SK-N-MC (cell line): ENCODE results near the gene DDX31.

Source experiments
- DNase-seq: peaks from one replicate; pipeline ENCODE4 v3.0.0-alpha.2; 2011; ENCODE audit warnings: low read depth, low spot score
- H3K27ac ChIP-seq: fragments of 200-600 bp; sonication (generic); 2 replicates; pipeline ENCODE4 v1.5.1; 2016; ENCODE audit warnings: mixed run types
- H3K36me3 ChIP-seq: fragments of 200-600 bp; sonication (generic); 2 replicates; pipeline ENCODE4 v1.6.1; 2017; ENCODE audit warnings: antibody characterized with exemption, low read length, mixed read lengths; ENCODE audit not compliant: insufficient read depth
- H3K4me3 ChIP-seq: fragments of 200-600 bp; sonication (generic); 2 replicates; pipeline ENCODE4 v1.5.1; 2016
- H3K9ac ChIP-seq: fragments of 200-600 bp; sonication (generic); 2 replicates; pipeline ENCODE4 v1.8.0; 2017; ENCODE audit warnings: mixed run types, mixed read lengths; ENCODE audit not compliant: insufficient read length
- H3K9me3 ChIP-seq: fragments of 200-600 bp; sonication (generic); 2 replicates; pipeline ENCODE4 v1.6.1; 2017; ENCODE audit warnings: low read depth, mild to moderate bottlenecking, antibody characterized with exemption, low read length, moderate library complexity, mixed read lengths
- EZH2 ChIP-seq: fragments of 200-600 bp; sonication (generic); IDR thresholded peaks from one replicate; pipeline ENCODE4 v1.6.1; 2017; ENCODE audit warnings: antibody characterized with exemption
- FOXP2 ChIP-seq: optimal IDR thresholded peaks from 2 replicates; pipeline ENCODE3; 2011; ENCODE audit warnings: mild to moderate bottlenecking, moderate library complexity; ENCODE audit not compliant: insufficient read depth; ENCODE audit errors: extremely low read length, control extremely low read depth
- POLR2AphosphoS5 ChIP-seq: IDR thresholded peaks from 2 replicates; pipeline ENCODE4 v1.6.1; 2012; ENCODE audit warnings: mild to moderate bottlenecking, low read depth, low read length, borderline replicate concordance

Gene DDX31

GRCh38 chr9:132708769-132709430 lies 39.1 kb upstream of the DDX31 start:
- TF ChIP-seq EZH2, result no peak
- no peaks in the 10 kb centered on the region for H3K36me3 ChIP-seq
- H3K9me3 ChIP-seq, result no peaks in the 10 kb centered on the region
- H3K4me3 ChIP-seq, result no peak overlapping the region
- H3K9ac ChIP-seq, result no peak overlapping the region
- no peak overlapping the region for H3K27ac ChIP-seq
- no peak for DNase-seq

GRCh38 chr9:132708239-132708638 lies 38.5 kb upstream of the DDX31 start:
- H3K36me3 ChIP-seq, result no peaks in the 10 kb centered on the region

DNA sequence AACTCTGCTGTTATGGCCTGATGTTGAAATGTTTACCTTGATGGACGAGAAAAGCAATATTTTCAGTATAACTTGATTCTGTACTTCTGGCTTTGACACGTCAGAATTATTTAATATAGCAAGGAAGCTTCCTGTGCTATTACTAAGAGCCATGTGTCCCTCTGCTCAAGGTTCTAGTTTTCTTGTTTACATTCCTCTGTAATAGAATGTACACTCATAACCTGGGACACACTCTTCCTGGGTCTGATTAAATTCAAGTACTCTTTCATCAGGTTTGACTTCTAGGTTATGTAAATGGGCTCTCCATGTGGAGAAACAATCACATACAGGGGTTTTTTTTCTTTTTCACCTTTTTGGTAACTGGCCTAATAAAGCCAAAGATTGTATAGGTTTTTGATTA lies 33.6 kb upstream of the DDX31 start:
- Histone ChIP-seq H3K27ac (no peak overlapping the region), H3K9ac (no peak overlapping the region), H3K9me3 (no peaks in the 10 kb centered on the region), H3K36me3 (no peaks in the 10 kb centered on the region), H3K4me3 (no peak overlapping the region)
- no peak for DNase-seq
- TF ChIP-seq POLR2AphosphoS5 (no peak), EZH2 (no peak), FOXP2 (no peak)

More at GRCh38 chr9:132708239-132708638, 38.5 kb upstream of the DDX31 start:
- no peak overlapping the region for H3K27ac ChIP-seq
- H3K4me3 ChIP-seq, result no peak overlapping the region
- no peak overlapping the region for H3K9ac ChIP-seq
- no peak for TF ChIP-seq POLR2AphosphoS5
- TF ChIP-seq EZH2, result no peak
- no peak for TF ChIP-seq FOXP2
- no peaks in the 10 kb centered on the region for H3K9me3 ChIP-seq
- no peak for DNase-seq

DNA sequence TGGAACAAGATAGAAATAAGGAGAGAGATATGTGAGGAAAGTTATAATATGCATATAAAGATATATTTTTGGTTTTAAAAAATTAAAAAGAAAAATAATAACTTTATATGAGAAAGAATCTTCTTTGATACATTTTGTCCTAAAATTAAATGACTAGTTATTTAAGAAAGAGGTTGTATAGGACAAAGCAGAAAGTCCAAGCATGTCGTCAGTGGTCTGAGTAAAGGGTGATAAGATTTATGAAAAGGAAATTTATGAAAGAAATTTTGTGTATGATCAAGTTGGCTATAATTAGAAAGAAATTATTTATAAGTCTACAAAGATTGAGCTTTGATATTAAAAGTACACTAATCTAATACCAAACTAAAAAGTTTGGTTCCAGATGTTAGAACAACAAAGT lies 32.5 kb upstream of the DDX31 start:
- DNase-seq, result no peak
- Histone ChIP-seq H3K9ac (no peak overlapping the region), H3K36me3 (no peaks in the 10 kb centered on the region), H3K27ac (no peak overlapping the region), H3K9me3 (peaks cover 4% of the 10 kb centered on the region; the same call in 1 of the 2 replicates), H3K4me3 (no peak overlapping the region)
- no peak for TF ChIP-seq EZH2
- no peak for TF ChIP-seq POLR2AphosphoS5
- no peak for TF ChIP-seq FOXP2

DNA sequence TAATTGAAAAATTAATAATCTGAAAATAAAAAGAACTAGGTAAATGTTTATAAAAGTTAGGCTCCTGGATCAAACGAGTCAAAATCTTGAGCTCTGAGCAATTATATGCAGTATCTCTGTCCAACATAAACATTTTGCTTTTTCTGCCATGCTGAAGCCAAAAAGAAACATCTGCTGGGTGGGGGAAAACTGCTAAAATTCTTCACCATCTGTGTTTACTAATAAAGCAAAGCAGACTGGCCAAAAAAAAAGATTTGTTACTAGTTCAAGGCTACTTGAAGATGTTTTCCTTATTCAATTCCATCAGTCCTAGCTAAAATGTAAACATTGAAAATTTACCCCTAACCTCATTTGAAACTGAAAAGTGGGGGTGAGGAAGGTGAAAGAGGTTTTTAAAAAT lies 30.2 kb upstream of the DDX31 start:
- H3K27ac ChIP-seq, result no peak overlapping the region
- TF ChIP-seq EZH2, result no peak
- TF ChIP-seq POLR2AphosphoS5, result no peak
- TF ChIP-seq FOXP2, result no peak
- peaks cover 4% of the 10 kb centered on the region; the same call in 1 of the 2 replicates for H3K9me3 ChIP-seq
- no peak overlapping the region for H3K9ac ChIP-seq
- H3K4me3 ChIP-seq, result no peak overlapping the region
- no peak for DNase-seq
- H3K36me3 ChIP-seq, result no peaks in the 10 kb centered on the region

GRCh38 chr9:132698989-132699388 lies 29.2 kb upstream of the DDX31 start:
- peaks cover 4% of the 10 kb centered on the region; the same call in 1 of the 2 replicates for H3K9me3 ChIP-seq
- H3K27ac ChIP-seq, result no peak overlapping the region
- TF ChIP-seq EZH2, result no peak
- no peak for TF ChIP-seq FOXP2
- no peak for TF ChIP-seq POLR2AphosphoS5
- H3K36me3 ChIP-seq, result 0 out of 2 replicates have a peak, but pooled peaks cover under 1% of the 10 kb centered on the region
- DNase-seq, result no peak
- no peak overlapping the region for H3K4me3 ChIP-seq
- H3K9ac ChIP-seq, result no peak overlapping the region

DNA sequence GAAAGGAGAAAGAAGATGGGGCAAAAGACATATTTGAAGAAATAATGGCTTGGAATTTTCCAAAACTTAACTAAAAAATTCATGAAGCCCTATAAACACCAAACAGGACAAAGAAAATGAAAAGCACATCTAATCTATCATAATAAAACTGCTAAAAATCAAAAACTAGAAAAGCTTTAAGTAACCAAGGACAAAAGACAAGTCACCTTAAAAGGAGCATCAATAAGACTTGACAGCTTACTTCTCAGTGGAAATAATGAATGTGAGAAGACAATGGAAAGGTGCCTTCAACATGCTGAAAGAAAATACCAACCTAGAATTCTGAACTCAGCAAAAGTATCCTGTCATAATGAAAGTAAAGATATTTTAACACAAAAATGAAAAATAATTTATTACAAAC lies 27.4 kb upstream of the DDX31 start:
- no peak for DNase-seq
- Histone ChIP-seq H3K27ac (no peak overlapping the region), H3K36me3 (peaks cover 18% of the 10 kb centered on the region), H3K9me3 (peaks cover 4% of the 10 kb centered on the region; the same call in 1 of the 2 replicates), H3K4me3 (no peak overlapping the region), H3K9ac (no peak overlapping the region)
- no peak for TF ChIP-seq EZH2
- TF ChIP-seq FOXP2, result no peak
- no peak for TF ChIP-seq POLR2AphosphoS5

GRCh38 chr9:132694144-132694543 lies 24.4 kb upstream of the DDX31 start:
- H3K9ac ChIP-seq, result no peak overlapping the region
- TF ChIP-seq EZH2 (no peak), FOXP2 (no peak), POLR2AphosphoS5 (no peak)
- peaks cover 47% of the 10 kb centered on the region for H3K36me3 ChIP-seq
- H3K9me3 ChIP-seq, result peaks cover 7% of the 10 kb centered on the region
- H3K27ac ChIP-seq, result no peak overlapping the region
- no peak for DNase-seq
- no peak overlapping the region for H3K4me3 ChIP-seq

DNA sequence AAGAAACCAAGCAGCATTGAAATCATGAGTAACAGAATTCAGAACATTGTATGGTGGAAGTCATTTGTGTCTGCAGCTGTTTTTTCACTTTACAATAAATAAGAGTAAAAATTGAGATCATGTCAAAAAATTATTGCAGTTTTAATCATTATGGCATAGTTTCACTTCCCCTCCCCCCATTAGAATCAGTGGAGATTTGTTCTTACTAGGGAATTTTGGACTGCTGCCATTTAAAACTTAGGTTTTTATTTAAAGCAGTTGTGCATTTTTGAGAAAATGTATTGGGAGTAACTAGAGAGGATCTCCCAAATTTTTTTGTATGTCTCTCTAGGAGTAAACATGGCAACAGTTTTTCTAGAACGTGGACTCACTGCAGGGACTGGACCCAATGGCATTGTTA lies 20.9 kb upstream of the DDX31 start:
- Histone ChIP-seq H3K4me3 (no peak overlapping the region), H3K9ac (no peak overlapping the region), H3K27ac (no peak overlapping the region), H3K36me3 (peaks cover 80% of the 10 kb centered on the region), H3K9me3 (peaks cover 3% of the 10 kb centered on the region; the same call in 1 of the 2 replicates)
- DNase-seq, result no peak
- no peak for TF ChIP-seq FOXP2
- no peak for TF ChIP-seq POLR2AphosphoS5
- TF ChIP-seq EZH2, result no peak
